Measurements from ENCODE around the gene CLEC3B.

CLEC3B gene

GRCh38 chr3:45064512-45065372 lies 38.6 kb downstream of the CLEC3B start:
- H3K9me3 ChIP-seq (ENCODE audit: control insufficient read depth, insufficient read depth, low read depth, low read length), result no peaks in the 10 kb centered on the region
- ChIA-PET POLR2A (no interaction called here), CTCF (interaction anchor here (1.3 kb wide), 1 partner anchor 10 kb away, joined by 3 read pairs; no protein-coding TSS in a partner anchor)
- H3K27ac ChIP-seq (ENCODE audit: extremely low read depth, low read depth, low read length), result no peak overlapping the region
- H3K4me1 ChIP-seq (ENCODE audit: control insufficient read depth, insufficient read depth, low read length), result no peaks in the 10 kb centered on the region
- H3K36me3 ChIP-seq (ENCODE audit: control insufficient read depth in 2 of 2, insufficient read depth in 1 of 2, low read length in 2 of 2), result no peaks in the 10 kb centered on the region
- no peak for TF ChIP-seq ZFP37 (tag by site-specific recombination; IDR thresholded peaks at IDR 0.05)
- no peak for TF ChIP-seq ZSCAN23 (tag by site-specific recombination; IDR thresholded peaks at IDR 0.05)
- TF ChIP-seq ZBTB48 (tag by site-specific recombination; IDR thresholded peaks at IDR 0.05), result no peak
- no peak for TF ChIP-seq MZF1 (tag by site-specific recombination; IDR thresholded peaks at IDR 0.05; ENCODE audit: borderline replicate concordance)
- no peak for TF ChIP-seq ZNF677 (tag by site-specific recombination; IDR thresholded peaks at IDR 0.05)
- TF ChIP-seq ZNF544 (tag by site-specific recombination; IDR thresholded peaks at IDR 0.05), result no peak
- no peak for TF ChIP-seq SP3 (tag by site-specific recombination; IDR thresholded peaks at IDR 0.05)
- no peak for TF ChIP-seq KLF7 (tag by site-specific recombination; IDR thresholded peaks at IDR 0.05; ENCODE audit: borderline replicate concordance)
- TF ChIP-seq ZIC2 (tag by site-specific recombination; IDR thresholded peaks at IDR 0.05), result no peak
- no peak for TF ChIP-seq ZNF626 (tag by site-specific recombination; IDR thresholded peaks at IDR 0.05)
- TF ChIP-seq ZNF16 (tag by site-specific recombination; IDR thresholded peaks at IDR 0.05; ENCODE audit: low read depth), result no peak
- TF ChIP-seq ZBTB44 (tag by site-specific recombination; IDR thresholded peaks at IDR 0.05), result no peak
- TF ChIP-seq GLI4 (tag by site-specific recombination; IDR thresholded peaks at IDR 0.05), result no peak
- no peak for TF ChIP-seq PATZ1 (tag by site-specific recombination; IDR thresholded peaks at IDR 0.05)
- no peak for TF ChIP-seq ZNF138 (tag by site-specific recombination; IDR thresholded peaks at IDR 0.05; ENCODE audit: borderline replicate concordance)
- TF ChIP-seq ZBTB10 (tag by site-specific recombination; IDR thresholded peaks at IDR 0.05), result no peak
- H3K4me3 ChIP-seq (ENCODE audit: low read depth, low read length), result no peak overlapping the region

GRCh38 chr3:45065373-45065720 lies 39.2 kb downstream of the CLEC3B start:
- no peak overlapping the region for H3K27ac ChIP-seq (ENCODE audit: extremely low read depth, low read depth, low read length)
- ChIA-PET POLR2A (no interaction called here), CTCF (no interaction called here)
- TF ChIP-seq GLI2 (tag by site-specific recombination; IDR thresholded peaks at IDR 0.05; ENCODE audit: borderline replicate concordance, low read depth) (no peak), ZNF433 (tag by site-specific recombination; IDR thresholded peaks at IDR 0.05; ENCODE audit: low read depth) (no peak), ZNF114 (tag by site-specific recombination; IDR thresholded peaks at IDR 0.05) (no peak), ZNF571 (tag by site-specific recombination; IDR thresholded peaks at IDR 0.05) (no peak), ZNF16 (tag by site-specific recombination; IDR thresholded peaks at IDR 0.05; ENCODE audit: low read depth) (no peak), ZNF664 (tag by site-specific recombination; IDR thresholded peaks at IDR 0.05) (no peak), ZNF677 (tag by site-specific recombination; IDR thresholded peaks at IDR 0.05) (no peak), ZNF76 (tag by site-specific recombination; IDR thresholded peaks at IDR 0.05; ENCODE audit: borderline replicate concordance, low read depth) (no peak), GLIS2 (tag by site-specific recombination; IDR thresholded peaks at IDR 0.05) (no peak), BCL11B (tag by site-specific recombination; IDR thresholded peaks at IDR 0.05; ENCODE audit: low read depth) (no peak), ZNF449 (tag by site-specific recombination; IDR thresholded peaks at IDR 0.05) (no peak)
- no peaks in the 10 kb centered on the region for H3K9me3 ChIP-seq (ENCODE audit: control insufficient read depth, insufficient read depth, low read depth, low read length)
- H3K36me3 ChIP-seq (ENCODE audit: control insufficient read depth in 2 of 2, insufficient read depth in 1 of 2, low read length in 2 of 2), result no peaks in the 10 kb centered on the region
- H3K4me3 ChIP-seq (ENCODE audit: low read depth, low read length), result no peak overlapping the region
- H3K4me1 ChIP-seq (ENCODE audit: control insufficient read depth, insufficient read depth, low read length), result no peaks in the 10 kb centered on the region
